T-helper 1 cell treated with Interleukin-12 subunit alpha and Interleukin-12 subunit beta and Interleukin-4 antibody, amounts not matched to agents 30 ng/mL and 1 ng/mL, for 36 hours (primary cell): Measurements from ENCODE around the gene YTHDC1. TPM values are rescaled to one million over a fixed set of nuclear protein-coding genes. Genes with fewer than 3 reads are reported as not detected.

Source experiments
- intact Hi-C: fragments of 100-400 bp; cut with micrococcal nuclease; formaldehyde crosslinking; loops from one replicate; pipeline ENCODE4 v1.15.1; 2024
- total RNA-seq: library from RNA; stranded (reverse); gene quantifications from 2 replicates; pipeline ENCODE4 v1.2.3, GENCODE V29; 2022

YTHDC1 gene
- total RNA-seq, 1 donor from 2014 or later = 86.0 TPM

- intact Hi-C loops = no loop called here
These were observed 10.5 kb upstream of the YTHDC1 start for GRCh38 chr4:68360231-68360968.

- intact Hi-C loops = loop anchor here (1.0 kb wide), 2 partner anchors 9 to 14 kb away; partner anchors contain the start of gene YTHDC1
These were observed 9.6 kb upstream of the YTHDC1 start for GRCh38 chr4:68359508-68359907.

- intact Hi-C loops = loop anchor here (1.0 kb wide), 2 partner anchors 9 to 14 kb away; partner anchors contain the start of gene YTHDC1
These were observed 9.1 kb upstream of the YTHDC1 start for GRCh38 chr4:68358988-68359387.

GRCh38 chr4:68352791-68353190, 2.9 kb upstream of the YTHDC1 start:
- intact Hi-C loops = no loop called here

GRCh38 chr4:68349279-68349648, 626 bp downstream of the YTHDC1 start:
- intact Hi-C loops = loop anchor here (2.0 to 10.0 kb wide), 2 partner anchors 20 to 1416 kb away; partner anchors contain the start of gene SULT1B1

- intact Hi-C loops = loop anchor here (1.0 to 10.0 kb wide), 3 partner anchors 8 to 1416 kb away; partner anchors contain the start of gene SULT1B1
These were observed 1.3 kb downstream of the YTHDC1 start for GRCh38 chr4:68348577-68348976.

- intact Hi-C loops = loop anchor here (1.0 to 10.0 kb wide), 3 partner anchors 8 to 1417 kb away; partner anchors contain the start of gene SULT1B1
These were observed 2.0 kb downstream of the YTHDC1 start for GRCh38 chr4:68347845-68348244.

- intact Hi-C loops = loop anchor here (10.0 kb wide), 1 partner anchor 1418 kb away; the partner anchor contains the start of gene SULT1B1
These were observed 3.4 kb downstream of the YTHDC1 start for GRCh38 chr4:68346461-68346860.

- intact Hi-C loops = loop anchor here (10.0 kb wide), 1 partner anchor 1420 kb away; the partner anchor contains the start of gene SULT1B1
These were observed 5.1 kb downstream of the YTHDC1 start for GRCh38 chr4:68344785-68345184.

GRCh38 chr4:68344049-68344448, 5.8 kb downstream of the YTHDC1 start:
- intact Hi-C loops = loop anchor here (10.0 kb wide), 1 partner anchor 1421 kb away; the partner anchor contains the start of gene SULT1B1

GRCh38 chr4:68342134-68342533, 7.8 kb downstream of the YTHDC1 start:
- intact Hi-C loops = loop anchor here (10.0 kb wide), 1 partner anchor 1423 kb away; the partner anchor contains the start of gene SULT1B1

- intact Hi-C loops = no loop called here
These were observed 11.3 kb downstream of the YTHDC1 start for GRCh38 chr4:68338625-68339024.

- intact Hi-C loops = no loop called here
These were observed 12.4 kb downstream of the YTHDC1 start for GRCh38 chr4:68337522-68337921.

GRCh38 chr4:68337004-68337403, 12.9 kb downstream of the YTHDC1 start:
- intact Hi-C loops = no loop called here

GRCh38 chr4:68336530-68336929, 13.4 kb downstream of the YTHDC1 start:
- intact Hi-C loops = no loop called here

GRCh38 chr4:68326141-68326540, 23.7 kb downstream of the YTHDC1 start:
- intact Hi-C loops = loop anchor here (10.0 kb wide), 1 partner anchor 49 kb away; no protein-coding TSS in a partner anchor

GRCh38 chr4:68324519-68325262, 25.2 kb downstream of the YTHDC1 start:
- intact Hi-C loops = loop anchor here (10.0 kb wide), 1 partner anchor 50 kb away; no protein-coding TSS in a partner anchor

- intact Hi-C loops = no loop called here
These were observed 30.9 kb downstream of the YTHDC1 start for GRCh38 chr4:68319040-68319439.

- intact Hi-C loops = no loop called here
These were observed 33.5 kb downstream of the YTHDC1 start for GRCh38 chr4:68316193-68316969.

- intact Hi-C loops = no loop called here
These were observed 39.1 kb downstream of the YTHDC1 start for GRCh38 chr4:68310651-68311247.

GRCh38 chr4:68304731-68305130, 45.2 kb downstream of the YTHDC1 start:
- intact Hi-C loops = no loop called here
